AML-193 (cell line): ENCODE results near the gene HVCN1.

Experiments
- DNase-seq, 2 experiments: peaks; one replicate each; lab custom pipeline; 2025; lab: John Stamatoyannopoulos, UW

Gene HVCN1

DNA sequence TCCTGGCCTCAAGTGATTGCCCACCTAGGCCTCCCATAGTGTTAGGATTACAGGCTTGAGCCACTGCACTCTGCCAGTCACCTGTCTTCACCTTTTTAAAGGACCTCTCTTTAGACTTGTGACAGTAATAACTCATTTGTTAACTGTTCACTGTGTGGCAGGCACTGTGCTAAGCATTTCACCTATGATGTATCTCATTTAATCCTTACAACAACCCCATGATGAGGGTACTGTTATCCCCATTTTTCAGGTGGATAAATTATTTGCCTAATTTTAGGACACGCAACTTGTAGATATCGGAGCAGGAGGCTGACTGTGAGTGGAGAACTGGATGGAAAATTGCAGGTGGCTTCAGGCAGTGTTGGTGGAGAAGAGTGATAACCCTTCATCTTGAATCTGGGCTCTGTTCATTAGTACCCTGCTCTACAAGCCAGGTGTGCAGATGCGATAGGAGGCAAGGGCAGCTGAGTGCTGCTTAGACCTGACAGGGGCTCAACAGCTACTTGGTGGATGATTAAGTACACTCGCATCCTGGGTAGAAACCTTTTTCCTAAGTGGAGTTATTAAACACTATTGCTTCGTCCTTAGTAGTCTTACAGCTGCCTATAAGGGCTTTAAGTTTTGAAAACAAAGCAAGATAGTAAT, 72.3 kb downstream of the HVCN1 start:
- no peak for DNase-seq

DNA sequence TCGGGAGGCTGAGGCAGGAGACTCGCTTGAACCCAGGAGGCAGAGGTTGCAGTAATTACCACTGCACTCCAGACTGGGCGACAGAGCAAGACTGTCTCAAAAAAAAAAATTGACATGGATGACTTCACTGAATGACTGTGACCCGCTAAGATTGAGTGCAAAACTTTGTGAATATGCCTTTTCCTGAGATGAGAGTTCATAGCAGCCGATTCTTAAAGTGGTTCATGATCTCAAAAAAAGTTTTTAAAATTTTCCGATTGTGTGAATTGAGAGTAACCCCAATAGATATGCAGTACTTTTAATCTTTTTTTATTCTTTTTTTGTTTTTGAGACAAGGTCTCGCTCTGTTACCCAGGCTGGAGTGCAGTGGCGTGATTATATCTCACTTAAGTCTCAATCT, 73.7 kb downstream of the HVCN1 start:
- DNase-seq, result no peak

DNA sequence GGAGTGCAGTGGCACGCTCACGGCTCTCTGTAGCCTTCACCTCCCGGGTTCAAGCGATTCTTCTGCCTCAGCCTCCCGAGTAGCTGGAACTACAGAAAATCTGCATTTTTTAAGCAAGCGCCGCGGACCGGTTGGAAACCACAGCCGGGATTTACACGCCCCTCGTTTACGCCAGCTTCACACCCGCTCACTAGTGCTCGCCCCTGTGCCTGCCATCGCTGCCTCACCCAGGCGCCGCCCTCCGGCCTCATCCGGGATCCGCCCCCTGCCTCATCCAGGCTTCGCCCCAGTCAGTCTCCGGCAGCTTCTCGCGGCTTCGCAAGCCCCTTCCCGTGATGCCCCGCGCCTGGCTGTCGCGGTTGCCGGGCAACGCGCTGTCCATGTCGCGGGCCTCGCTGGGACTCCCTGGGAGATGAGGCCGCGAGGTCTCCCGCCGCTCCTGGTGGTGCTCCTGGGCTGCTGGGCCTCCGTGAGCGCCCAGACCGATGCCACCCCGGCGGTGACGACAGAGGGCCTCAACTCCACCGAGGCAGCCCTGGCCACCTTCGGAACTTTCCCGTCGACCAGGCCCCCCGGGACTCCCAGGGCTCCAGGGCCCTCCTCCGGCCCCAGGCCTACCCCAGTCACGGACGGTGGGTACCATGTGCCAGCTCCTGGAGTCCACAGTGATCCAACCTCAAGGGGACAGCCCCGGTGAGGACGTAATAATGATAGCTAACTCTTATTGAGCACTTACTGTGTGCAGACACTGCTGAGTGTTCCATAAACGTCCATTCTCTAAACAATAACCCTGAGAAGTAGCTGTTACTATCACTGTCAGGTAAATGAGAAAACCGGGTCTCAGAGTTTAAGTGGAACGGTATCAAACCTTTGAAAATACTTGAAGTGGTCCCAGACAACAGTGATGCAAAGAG, 74.9 kb downstream of the HVCN1 start, which contains the start of gene TCTN1:
Gene TCTN1 (plus strand): TSS at position 359 of the 914 bp plus-strand sequence. CDS start 54 bp downstream, at position 413.
- DNase-seq, result peak; percentile 94

DNA sequence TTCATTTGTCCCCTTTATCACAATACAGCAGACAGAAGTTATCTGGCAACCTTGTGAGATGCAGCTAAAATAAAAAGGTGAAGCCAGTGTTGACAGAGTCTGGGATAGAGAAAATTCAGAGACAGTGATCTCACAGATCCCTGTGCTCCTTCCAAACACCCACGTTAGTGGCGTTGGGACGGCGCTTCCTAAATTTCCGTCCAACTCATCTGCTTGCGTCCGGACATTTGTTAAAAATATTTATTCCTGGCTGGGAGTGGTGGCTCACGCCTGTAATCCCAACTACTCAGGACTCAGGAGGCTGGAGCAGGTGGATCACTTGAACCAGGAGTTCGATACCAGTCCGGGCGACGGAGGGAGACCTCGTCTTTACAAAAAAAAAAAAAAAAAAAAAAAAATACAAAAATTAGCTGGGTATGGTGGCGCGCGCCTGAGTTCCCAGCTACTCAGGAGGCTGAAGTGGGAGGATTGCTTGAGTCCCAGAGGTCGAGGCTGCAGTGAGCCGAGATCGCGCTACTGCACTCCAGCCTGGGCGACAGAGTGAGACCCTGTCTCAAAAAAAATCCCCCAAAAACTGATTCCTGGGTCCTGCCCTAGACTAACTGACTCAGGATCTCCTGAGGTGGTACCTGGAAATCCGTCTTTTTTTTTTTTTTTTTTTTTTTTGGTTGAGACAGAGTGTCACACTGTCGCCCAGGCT, 75.7 kb downstream of the HVCN1 start:
- DNase-seq, result no peak

DNA sequence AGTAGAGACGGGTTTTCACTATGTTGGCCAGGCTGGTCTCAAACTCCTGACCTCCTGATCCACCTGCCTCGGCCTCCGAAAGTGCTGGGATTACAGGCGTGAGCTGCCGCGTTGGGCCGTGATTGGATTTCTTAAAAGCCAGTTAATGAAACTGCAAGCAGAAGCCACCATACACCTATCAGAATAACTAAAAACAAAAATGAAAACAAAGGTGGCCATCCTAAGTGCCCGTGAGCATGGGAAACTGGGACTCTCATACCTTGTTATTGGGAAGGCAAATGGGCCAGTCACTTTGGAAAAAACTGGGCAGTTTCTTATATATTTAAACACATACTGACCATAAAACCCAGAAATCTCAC, 82.7 kb downstream of the HVCN1 start:
- no peak for DNase-seq

DNA sequence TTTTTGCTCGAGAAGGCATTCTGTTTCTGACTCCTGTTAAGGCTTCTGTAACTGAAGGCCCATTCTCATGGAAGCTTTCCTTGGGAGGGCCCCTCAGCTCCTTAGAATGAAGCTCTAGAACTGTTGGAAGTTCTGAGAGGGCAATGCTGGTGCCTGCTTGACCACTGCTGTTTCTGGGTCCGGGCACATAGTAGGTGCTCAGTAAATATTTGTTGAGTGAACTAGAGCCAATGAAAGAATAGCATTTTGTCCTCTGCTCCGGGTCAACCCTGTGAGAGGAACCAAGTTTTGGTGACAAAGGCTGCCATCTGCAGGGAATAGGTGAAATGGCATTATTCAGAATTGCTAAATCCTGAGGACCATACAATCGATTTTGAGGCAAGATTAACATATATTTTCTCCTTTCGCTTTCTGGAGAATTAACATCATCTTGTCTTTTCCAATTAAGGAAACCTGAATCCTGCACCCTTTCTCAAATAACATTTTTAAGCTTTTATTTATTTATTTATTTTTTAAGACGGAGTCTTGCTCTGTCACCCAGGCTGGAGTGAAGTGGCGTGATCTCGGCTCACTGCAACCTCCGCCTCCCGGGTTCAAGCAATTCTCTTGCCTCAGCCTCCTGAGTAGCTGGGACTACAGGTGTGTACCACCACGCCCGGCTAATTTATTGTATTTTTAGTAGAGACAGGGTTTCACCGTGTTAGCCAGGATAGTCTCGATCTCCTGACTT, 86.7 kb downstream of the HVCN1 start:
- peak; percentile 66 to 73 for DNase-seq

DNA sequence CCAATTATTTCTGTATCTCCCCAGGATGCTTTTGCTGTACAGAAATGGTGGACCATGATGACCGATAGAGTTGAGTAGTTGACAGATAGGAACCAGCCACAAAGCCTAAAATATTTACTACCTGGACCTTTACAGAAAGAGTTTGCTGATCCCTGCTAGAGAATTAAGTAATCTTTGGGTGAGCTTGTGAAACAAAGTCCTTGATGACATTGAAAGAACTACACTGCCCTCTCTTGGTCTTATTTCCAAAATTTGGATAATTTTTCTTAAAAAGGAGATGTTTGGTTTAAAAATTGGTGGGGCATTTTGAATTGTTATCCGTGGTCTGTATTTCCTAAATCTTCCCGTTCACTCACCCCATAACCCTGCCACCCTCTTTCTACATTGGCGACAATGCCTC, 88.7 kb downstream of the HVCN1 start:
- peak; percentile 78 to 82 for DNase-seq

DNA sequence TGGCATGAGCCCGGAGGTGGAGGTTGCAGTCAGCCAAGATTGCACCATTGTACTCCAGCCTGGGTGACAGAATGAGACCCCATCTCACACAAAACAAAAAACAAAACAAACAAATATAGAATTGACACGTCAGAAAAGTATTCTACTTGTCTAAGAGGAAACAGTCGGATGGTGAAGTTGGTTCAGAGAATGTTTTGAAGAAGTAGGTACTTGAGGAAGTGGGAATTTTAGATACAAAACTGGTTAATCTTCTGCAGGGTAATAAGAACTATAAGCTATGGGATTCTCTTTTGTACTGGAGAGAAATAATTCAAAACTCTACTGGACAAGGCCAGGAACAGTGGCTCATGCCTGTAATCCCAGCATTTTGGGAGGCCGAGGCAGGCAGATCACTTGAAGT, 89.6 kb downstream of the HVCN1 start:
- DNase-seq, result no peak
